ENCODE data around the gene BLTP3A.

DNA sequence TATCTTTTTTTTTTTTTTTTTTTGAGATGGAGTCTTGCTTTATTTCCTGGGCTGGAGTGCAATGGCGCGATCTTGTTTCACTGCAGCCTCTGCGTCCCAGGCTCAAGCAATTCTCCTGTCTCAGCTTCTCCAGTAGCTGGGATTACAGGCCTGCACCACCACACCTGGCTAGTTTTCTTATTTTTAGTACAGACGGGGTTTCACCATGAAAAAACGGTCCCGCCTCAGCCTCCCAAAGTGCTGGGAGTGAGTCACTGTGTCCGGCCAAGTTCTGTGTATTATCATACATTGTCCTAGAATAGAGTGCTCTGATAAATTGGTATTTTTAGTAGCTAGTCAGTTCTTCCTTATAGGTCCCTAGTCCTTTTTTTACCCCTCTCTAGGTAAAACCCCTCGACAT is 31.8 kb upstream of the BLTP3A start:
- TF ChIP-seq ZNF565 (CRISPR knock-in tag; conservative IDR thresholded peaks at IDR 0.05; ENCODE audit: low read depth) (no peak), ARNTL (CRISPR knock-in tag; IDR thresholded peaks at IDR 0.05; ENCODE audit: borderline replicate concordance, low read depth) (no peak), SNAI2 (CRISPR knock-in tag; IDR thresholded peaks at IDR 0.05) (no peak), CSRNP3 (CRISPR knock-in tag; IDR thresholded peaks at IDR 0.05) (no peak), RARB (CRISPR knock-in tag; IDR thresholded peaks at IDR 0.05) (no peak), ZFP30 (CRISPR knock-in tag; IDR thresholded peaks at IDR 0.05) (no peak), ZFP3 (CRISPR knock-in tag; IDR thresholded peaks at IDR 0.05) (no peak)
- TF ChIP-seq, protein P1, sequence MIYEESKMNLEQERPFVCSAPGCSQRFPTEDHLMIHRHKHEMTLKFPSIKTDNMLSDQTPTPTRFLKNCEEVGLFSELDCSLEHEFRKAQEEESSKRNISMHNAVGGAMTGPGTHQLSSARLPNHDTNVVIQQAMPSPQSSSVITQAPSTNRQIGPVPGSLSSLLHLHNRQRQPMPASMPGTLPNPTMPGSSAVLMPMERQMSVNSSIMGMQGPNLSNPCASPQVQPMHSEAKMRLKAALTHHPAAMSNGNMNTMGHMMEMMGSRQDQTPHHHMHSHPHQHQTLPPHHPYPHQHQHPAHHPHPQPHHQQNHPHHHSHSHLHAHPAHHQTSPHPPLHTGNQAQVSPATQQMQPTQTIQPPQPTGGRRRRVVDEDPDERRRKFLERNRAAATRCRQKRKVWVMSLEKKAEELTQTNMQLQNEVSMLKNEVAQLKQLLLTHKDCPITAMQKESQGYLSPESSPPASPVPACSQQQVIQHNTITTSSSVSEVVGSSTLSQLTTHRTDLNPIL (CRISPR knock-in tag; IDR thresholded peaks at IDR 0.05; ENCODE audit: low read depth) = no peak
- TF ChIP-seq, protein P2, sequence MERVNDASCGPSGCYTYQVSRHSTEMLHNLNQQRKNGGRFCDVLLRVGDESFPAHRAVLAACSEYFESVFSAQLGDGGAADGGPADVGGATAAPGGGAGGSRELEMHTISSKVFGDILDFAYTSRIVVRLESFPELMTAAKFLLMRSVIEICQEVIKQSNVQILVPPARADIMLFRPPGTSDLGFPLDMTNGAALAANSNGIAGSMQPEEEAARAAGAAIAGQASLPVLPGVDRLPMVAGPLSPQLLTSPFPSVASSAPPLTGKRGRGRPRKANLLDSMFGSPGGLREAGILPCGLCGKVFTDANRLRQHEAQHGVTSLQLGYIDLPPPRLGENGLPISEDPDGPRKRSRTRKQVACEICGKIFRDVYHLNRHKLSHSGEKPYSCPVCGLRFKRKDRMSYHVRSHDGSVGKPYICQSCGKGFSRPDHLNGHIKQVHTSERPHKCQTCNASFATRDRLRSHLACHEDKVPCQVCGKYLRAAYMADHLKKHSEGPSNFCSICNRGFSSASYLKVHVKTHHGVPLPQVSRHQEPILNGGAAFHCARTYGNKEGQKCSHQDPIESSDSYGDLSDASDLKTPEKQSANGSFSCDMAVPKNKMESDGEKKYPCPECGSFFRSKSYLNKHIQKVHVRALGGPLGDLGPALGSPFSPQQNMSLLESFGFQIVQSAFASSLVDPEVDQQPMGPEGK (CRISPR knock-in tag; IDR thresholded peaks at IDR 0.05; ENCODE audit: borderline replicate concordance) = no peak
- TF ChIP-seq, protein P3, sequence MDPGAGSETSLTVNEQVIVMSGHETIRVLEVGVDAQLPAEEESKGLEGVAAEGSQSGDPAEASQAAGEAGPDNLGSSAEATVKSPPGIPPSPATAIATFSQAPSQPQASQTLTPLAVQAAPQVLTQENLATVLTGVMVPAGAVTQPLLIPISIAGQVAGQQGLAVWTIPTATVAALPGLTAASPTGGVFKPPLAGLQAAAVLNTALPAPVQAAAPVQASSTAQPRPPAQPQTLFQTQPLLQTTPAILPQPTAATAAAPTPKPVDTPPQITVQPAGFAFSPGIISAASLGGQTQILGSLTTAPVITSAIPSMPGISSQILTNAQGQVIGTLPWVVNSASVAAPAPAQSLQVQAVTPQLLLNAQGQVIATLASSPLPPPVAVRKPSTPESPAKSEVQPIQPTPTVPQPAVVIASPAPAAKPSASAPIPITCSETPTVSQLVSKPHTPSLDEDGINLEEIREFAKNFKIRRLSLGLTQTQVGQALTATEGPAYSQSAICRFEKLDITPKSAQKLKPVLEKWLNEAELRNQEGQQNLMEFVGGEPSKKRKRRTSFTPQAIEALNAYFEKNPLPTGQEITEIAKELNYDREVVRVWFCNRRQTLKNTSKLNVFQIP (CRISPR knock-in tag; IDR thresholded peaks at IDR 0.05; ENCODE audit: borderline replicate concordance, low read depth) = no peak
